Dendritic cell treated with granulocyte-macrophage colony-stimulating factor and Interleukin-4, amounts not matched to agents 40 ng/mL and 50 ng/mL, for 4 days (primary cell): ENCODE results near the gene CIRBP.

Experiments used
- H3K27ac Mint-ChIP-seq: one replicate; pipeline ENCODE4 v1.8.0; 2022; ENCODE audit warnings: mild to moderate bottlenecking, mixed read lengths
- H3K27me3 Mint-ChIP-seq: one replicate; pipeline ENCODE4 v1.8.0; 2022; ENCODE audit warnings: mild to moderate bottlenecking, mixed read lengths
- H3K36me3 Mint-ChIP-seq: one replicate; pipeline ENCODE4 v1.8.0; 2022; ENCODE audit warnings: low read depth, mixed read lengths
- H3K4me1 Mint-ChIP-seq: one replicate; pipeline ENCODE4 v1.8.0; 2022; ENCODE audit warnings: low read depth, mixed read lengths
- H3K4me3 Mint-ChIP-seq: one replicate; pipeline ENCODE4 v1.8.0; 2022; ENCODE audit warnings: mild to moderate bottlenecking, moderate library complexity, mixed read lengths
- H3K9me3 Mint-ChIP-seq: one replicate; pipeline ENCODE4 v1.8.0; 2022; ENCODE audit warnings: mixed read lengths
- intact Hi-C: fragments of 100-400 bp; cut with micrococcal nuclease; formaldehyde crosslinking; loops from one replicate; pipeline ENCODE4 v1.15.0; 2022

CIRBP gene

GRCh38 chr19:1260749-1261537 is 8.2 kb upstream of the CIRBP start:
- peaks cover 81% of the 10 kb centered on the region for H3K4me1 Mint-ChIP-seq

GRCh38 chr19:1261538-1261797 is 7.7 kb upstream of the CIRBP start:
- Mint-ChIP-seq H3K9me3 (no peaks in the 10 kb centered on the region), H3K4me3 (peak overlapping the region; percentile 84), H3K27ac (peak overlapping the region; percentile 90), H3K27me3 (peaks cover 2% of the 10 kb centered on the region), H3K36me3 (peaks cover 29% of the 10 kb centered on the region), H3K4me1 (peaks cover 84% of the 10 kb centered on the region)
- intact Hi-C loops: no loop called here

More at GRCh38 chr19:1260749-1261537, 8.2 kb upstream of the CIRBP start:
- intact Hi-C loops: loop anchor here (1.0 kb wide), 1 partner anchor 9 kb away; no protein-coding TSS in a partner anchor
- Mint-ChIP-seq H3K27ac (peak overlapping the region; percentile 90), H3K27me3 (peaks cover 2% of the 10 kb centered on the region), H3K9me3 (no peaks in the 10 kb centered on the region), H3K4me3 (peak overlapping the region; percentile 84), H3K36me3 (peaks cover 34% of the 10 kb centered on the region)

DNA sequence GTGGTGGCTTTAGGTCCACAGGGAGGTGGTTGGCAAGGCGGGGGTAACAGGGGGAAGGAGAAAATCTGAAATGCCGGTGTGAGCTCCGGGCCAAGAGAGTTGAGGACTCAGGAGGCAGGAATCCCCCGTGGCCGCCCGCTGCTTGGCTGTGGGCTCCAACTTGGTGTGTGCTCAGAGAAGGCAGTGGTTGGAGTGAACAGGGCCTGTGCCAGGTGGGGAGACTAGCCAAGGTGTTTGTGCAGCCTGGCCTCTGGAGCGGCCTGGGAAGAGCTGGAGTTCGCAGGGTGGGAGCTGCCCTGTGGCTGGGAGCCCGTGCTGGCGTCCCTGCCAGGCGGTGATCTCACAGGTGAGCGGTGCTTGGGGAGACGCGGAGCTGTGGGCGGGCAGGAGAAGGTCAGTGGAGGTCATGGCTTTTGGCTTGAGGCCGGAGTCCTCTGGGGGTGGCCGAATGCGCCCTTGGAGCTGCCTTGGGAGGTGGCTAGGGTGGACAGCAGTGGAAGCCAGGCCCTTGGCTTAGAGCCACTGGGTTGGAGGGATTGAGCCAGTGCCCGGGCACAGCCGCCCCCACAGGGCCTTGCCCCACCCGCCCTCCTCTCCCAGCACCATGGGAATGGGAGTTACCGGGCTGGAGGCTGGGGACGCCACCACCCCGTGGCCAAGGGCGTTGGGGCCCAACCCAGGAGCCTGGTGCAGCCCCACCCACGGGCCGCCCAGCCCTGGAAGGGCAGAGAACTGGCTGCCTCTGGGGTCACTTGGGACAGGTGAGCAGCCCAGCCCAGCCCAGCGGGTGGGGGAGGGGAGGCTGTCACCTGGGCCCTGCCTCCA is 7.1 kb upstream of the CIRBP start:
- Mint-ChIP-seq H3K4me1 (peaks cover 85% of the 10 kb centered on the region), H3K36me3 (peaks cover 23% of the 10 kb centered on the region), H3K9me3 (no peaks in the 10 kb centered on the region), H3K27ac (peak overlapping the region; percentile 90), H3K4me3 (peak overlapping the region; percentile 84), H3K27me3 (peaks cover 3% of the 10 kb centered on the region)
- intact Hi-C loops: no loop called here

DNA sequence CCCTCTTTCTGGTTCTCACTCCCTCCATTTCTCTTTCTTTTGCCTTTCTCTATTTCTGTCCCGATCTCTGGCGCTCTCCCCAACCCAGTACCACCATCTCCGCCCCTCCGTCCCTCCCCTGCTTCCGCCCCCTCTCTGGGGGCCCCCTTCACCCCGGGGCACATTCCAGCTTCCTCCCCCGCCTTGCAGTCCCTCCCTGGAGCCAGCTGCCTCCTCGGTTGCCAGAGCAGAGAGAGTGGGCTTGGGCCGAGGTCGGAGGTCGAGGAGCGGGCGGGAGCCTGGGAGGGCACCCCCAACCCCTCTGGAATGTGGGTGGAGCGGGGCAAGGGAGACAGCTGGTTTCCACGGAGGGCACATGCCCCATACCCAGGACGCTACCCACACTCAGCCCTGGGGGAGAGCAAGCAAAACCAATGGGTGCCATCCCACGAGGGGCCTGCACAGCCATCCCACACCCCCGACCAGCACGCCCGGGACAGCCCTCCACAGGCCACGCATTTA is 6.5 kb upstream of the CIRBP start:
- intact Hi-C loops: no loop called here
- H3K4me1 Mint-ChIP-seq: peaks cover 86% of the 10 kb centered on the region
- H3K27ac Mint-ChIP-seq: peak overlapping the region; percentile 90
- peak overlapping the region; percentile 27 for H3K4me3 Mint-ChIP-seq
- H3K27me3 Mint-ChIP-seq: peaks cover 9% of the 10 kb centered on the region
- peaks cover 17% of the 10 kb centered on the region for H3K36me3 Mint-ChIP-seq
- no peaks in the 10 kb centered on the region for H3K9me3 Mint-ChIP-seq

GRCh38 chr19:1263188-1263587 is 5.9 kb upstream of the CIRBP start:
- no peak overlapping the region for H3K4me3 Mint-ChIP-seq
- H3K4me1 Mint-ChIP-seq: peaks cover 86% of the 10 kb centered on the region
- H3K36me3 Mint-ChIP-seq: peaks cover 12% of the 10 kb centered on the region
- H3K27ac Mint-ChIP-seq: peak overlapping the region; percentile 90
- no peaks in the 10 kb centered on the region for H3K9me3 Mint-ChIP-seq
- H3K27me3 Mint-ChIP-seq: peaks cover 9% of the 10 kb centered on the region
- intact Hi-C loops: no loop called here

GRCh38 chr19:1264801-1265614 is 4.1 kb upstream of the CIRBP start:
- intact Hi-C loops: no loop called here
- Mint-ChIP-seq H3K4me3 (peak overlapping the region; percentile 51), H3K27me3 (peaks cover 9% of the 10 kb centered on the region), H3K4me1 (peaks cover 83% of the 10 kb centered on the region), H3K36me3 (peaks cover 10% of the 10 kb centered on the region), H3K9me3 (no peaks in the 10 kb centered on the region), H3K27ac (peak overlapping the region; percentile 90)

DNA sequence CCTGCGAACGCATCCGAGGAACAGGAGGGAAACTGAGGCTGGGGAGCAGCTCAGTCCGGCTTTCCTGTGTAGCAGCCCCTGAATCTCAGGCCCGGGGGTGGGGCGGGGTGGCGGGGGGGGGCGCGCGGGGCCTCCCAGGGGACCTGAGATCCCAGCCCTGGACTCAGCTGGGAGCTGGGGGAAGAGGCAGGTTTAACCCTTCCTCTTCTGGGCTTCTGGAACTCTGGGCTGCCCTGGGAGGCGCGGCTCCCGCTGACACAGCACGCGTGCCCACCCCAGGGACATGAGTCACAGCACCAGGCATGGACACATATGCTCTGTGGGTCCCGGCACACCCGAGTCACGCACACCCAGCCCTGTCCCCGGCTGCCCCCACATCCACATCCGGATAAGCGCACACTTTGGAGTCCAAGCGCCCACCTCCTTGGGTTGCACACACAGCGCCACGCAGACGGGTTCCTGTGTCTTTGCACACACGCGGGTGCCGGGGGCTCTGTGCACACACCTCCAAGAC is 3.5 kb upstream of the CIRBP start:
- H3K9me3 Mint-ChIP-seq: no peaks in the 10 kb centered on the region
- H3K27me3 Mint-ChIP-seq: peaks cover 9% of the 10 kb centered on the region
- H3K4me3 Mint-ChIP-seq: peak overlapping the region; percentile 66
- H3K4me1 Mint-ChIP-seq: peaks cover 83% of the 10 kb centered on the region
- H3K27ac Mint-ChIP-seq: peak overlapping the region; percentile 90
- H3K36me3 Mint-ChIP-seq: peaks cover 16% of the 10 kb centered on the region
- intact Hi-C loops: loop anchor here (1.0 kb wide), 1 partner anchor 17 kb away; the partner anchor contains the start of gene MIDN

GRCh38 chr19:1266129-1266915 is 2.8 kb upstream of the CIRBP start:
- H3K4me1 Mint-ChIP-seq: peaks cover 83% of the 10 kb centered on the region

DNA sequence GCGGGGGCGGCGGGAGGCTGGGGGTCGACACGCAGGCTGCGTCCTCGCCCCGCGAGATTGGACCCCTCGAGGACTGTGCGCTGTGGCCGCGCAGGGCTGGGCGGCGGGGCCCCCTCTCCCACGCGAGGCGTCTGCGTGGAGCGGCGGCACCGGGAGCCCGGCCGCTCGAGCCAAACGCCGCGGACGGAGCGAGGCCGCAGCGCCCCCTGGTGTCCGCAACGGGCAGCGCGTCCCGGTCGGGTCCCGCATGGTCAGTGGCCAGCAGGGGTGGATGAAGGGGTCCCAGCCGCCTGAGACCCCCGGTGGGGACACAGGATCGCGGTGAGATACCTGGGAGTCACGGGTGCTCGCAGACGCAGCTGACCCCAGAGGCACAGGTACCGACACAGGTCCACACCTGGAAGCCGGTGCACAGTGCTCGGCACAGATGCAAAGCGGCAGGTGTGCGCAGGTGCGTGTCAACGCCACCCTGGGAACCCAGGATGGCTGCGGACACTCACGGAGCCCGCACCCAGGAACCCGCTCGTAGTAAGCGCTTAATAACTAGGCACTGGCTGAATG is 2.1 kb upstream of the CIRBP start:
- Mint-ChIP-seq H3K4me3 (peak overlapping the region; percentile 66), H3K27me3 (peaks cover 7% of the 10 kb centered on the region), H3K27ac (peak overlapping the region; percentile 90), H3K9me3 (no peaks in the 10 kb centered on the region), H3K4me1 (peaks cover 83% of the 10 kb centered on the region), H3K36me3 (peaks cover 29% of the 10 kb centered on the region)
- intact Hi-C loops: loop anchor here (1.0 kb wide), 2 partner anchors 19 to 23 kb away; partner anchors contain the start of gene MIDN

More at GRCh38 chr19:1266129-1266915, 2.8 kb upstream of the CIRBP start:
- H3K36me3 Mint-ChIP-seq: peaks cover 23% of the 10 kb centered on the region
- peak overlapping the region; percentile 90 for H3K27ac Mint-ChIP-seq
- peaks cover 9% of the 10 kb centered on the region for H3K27me3 Mint-ChIP-seq
- peak overlapping the region; percentile 66 for H3K4me3 Mint-ChIP-seq
- no peaks in the 10 kb centered on the region for H3K9me3 Mint-ChIP-seq
- intact Hi-C loops: loop anchor here (1.0 kb wide), 1 partner anchor 18 kb away; the partner anchor contains the start of gene MIDN

DNA sequence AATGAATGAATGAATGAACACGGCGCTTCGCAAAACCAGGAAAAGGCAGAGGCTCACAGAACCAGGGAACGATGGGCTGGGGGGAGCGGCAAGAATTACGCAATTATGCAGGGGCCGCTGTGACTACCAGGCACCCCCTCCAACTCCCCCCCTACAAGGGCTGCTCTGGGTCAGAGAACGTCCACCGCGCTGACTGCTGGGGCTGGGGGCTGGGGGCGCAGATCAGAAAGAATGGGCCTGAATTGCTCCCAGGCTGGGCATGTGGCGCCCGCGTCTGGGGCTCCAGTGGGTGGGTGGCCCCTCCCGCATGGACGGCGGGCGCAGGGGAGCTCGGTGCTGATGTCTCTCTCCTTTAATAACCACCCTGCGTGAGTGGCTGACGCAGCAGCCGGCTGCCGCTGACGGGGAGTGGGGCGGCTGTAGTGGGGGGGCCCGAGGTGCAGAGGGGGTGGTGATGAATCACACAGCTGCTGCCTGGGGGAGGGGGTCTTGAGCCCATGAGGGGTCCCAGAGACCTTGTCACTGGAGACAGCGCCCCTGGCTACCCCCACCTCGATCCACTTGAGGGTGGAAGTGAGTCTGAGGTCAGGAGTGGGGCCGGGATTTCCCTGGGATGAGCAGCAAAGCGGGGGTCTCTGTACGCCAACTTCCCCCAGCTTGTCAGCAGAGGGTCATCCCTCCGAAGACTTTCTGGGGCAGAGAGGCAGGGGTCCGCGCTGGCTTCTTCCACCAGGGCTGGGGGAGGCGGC is 1.5 kb upstream of the CIRBP start:
- peaks cover 83% of the 10 kb centered on the region for H3K4me1 Mint-ChIP-seq
- no peaks in the 10 kb centered on the region for H3K9me3 Mint-ChIP-seq
- H3K36me3 Mint-ChIP-seq: peaks cover 36% of the 10 kb centered on the region
- peak overlapping the region; percentile 66 for H3K4me3 Mint-ChIP-seq
- H3K27me3 Mint-ChIP-seq: peaks cover 7% of the 10 kb centered on the region
- peak overlapping the region; percentile 90 for H3K27ac Mint-ChIP-seq
- intact Hi-C loops: loop anchor here (1.0 kb wide), 1 partner anchor 23 kb away; no protein-coding TSS in a partner anchor

GRCh38 chr19:1268226-1269064 is 687 bp upstream of the CIRBP start:
- intact Hi-C loops: no loop called here
- Mint-ChIP-seq H3K4me1 (peaks cover 83% of the 10 kb centered on the region), H3K27ac (peak overlapping the region; percentile 90), H3K27me3 (peaks cover 7% of the 10 kb centered on the region), H3K9me3 (no peaks in the 10 kb centered on the region), H3K4me3 (peak overlapping the region; percentile 99), H3K36me3 (peaks cover 44% of the 10 kb centered on the region)
